ENCODE measurements around the gene PPP1R26.
A peak's percentile ranks its signal among the peaks of the same experiment; 100 is the strongest.
"Not testable (repeated sequence)": the region's sequence is repeated elsewhere in the genome, so short reads cannot be mapped to it uniquely, and the experiment has no call there.

The PPP1R26 gene

DNA sequence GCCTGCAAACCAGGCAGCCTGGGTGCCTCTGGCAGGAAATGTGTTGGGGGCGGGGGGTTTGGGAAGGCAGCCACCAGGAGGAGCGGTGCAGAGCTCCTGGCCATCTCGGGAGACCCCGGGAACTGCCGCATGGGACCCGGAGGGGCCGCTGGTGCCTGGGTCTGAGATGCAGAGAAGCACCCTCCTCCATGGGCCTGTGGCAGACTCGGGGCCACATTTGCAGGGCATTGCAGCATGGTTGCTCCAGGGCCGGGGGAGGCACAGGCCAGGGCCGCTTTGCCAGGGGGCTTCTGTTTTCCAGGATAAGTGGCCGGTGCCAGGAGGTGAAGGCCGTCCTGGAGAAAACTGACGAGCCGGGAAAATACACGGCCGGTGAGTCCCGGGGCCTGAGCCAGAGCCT is 43.3 kb downstream of the PPP1R26 start:
- DNase-seq (ENCODE audit: low read depth): no peak

DNA sequence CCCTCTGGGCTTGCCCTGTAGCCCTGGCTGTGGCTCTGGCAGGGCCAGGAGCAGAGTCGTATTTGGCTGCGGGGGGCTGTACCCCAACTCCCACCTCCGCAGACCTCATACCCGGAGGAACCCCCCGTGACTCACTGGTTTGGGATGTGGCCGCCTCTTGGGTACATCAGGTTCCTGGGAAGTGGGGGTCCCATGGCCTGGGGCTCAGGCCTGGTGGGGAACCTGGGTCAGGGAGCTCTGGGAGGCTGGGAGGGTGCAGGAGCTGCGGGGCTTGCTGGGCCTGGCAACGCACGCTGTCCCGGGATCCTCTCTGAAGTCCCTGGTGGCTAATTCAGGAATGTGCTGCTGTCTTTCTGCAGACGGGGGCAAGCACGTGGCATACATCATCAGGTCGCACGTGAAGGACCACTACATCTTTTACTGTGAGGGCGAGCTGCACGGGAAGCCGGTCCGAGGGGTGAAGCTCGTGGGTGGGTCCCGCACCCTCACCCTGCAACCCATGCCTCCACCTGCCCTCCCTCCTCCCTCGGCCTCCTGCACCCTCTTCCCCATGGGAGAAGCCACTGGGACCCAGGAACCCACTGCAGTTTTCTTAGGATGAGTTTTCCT is 44.0 kb downstream of the PPP1R26 start:
- DNase-seq (ENCODE audit: low read depth): no peak

DNA sequence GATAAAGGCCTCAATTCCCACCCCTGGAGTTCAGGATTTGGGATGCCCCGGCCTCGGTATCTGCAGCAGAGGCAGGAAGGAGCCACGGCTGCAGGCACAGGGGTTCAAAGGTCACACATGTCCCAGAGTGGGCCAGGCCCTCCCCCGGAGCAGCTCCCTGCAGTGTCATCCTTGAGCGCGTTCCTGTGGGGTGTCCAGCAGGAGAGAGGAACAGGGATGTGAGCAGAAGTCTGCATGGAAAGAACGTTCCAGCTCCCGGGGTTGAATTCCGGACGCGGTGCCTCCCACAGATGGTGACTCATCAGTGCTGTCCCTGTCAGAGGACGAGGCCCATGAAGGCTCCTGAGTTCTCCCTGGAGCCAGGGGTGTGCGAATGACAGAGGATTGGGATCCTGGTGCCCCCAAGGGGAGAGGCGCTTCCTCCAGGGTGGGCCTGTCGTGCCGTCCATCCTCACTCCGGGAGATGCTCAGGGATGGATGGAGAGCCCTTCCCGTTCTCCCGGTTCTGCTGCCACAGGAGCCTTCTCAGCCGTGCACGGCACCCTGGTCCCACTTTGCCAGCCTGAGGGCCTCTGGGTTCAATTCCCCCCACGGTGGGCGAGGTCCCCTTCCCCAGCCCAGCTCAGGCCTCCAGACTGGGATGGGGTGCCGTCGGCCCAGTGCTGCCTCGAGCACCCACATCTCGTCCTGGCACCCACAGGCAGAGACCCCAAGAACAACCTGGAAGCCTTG is 44.7 kb downstream of the PPP1R26 start:
- DNase-seq (ENCODE audit: low read depth): no peak

DNA sequence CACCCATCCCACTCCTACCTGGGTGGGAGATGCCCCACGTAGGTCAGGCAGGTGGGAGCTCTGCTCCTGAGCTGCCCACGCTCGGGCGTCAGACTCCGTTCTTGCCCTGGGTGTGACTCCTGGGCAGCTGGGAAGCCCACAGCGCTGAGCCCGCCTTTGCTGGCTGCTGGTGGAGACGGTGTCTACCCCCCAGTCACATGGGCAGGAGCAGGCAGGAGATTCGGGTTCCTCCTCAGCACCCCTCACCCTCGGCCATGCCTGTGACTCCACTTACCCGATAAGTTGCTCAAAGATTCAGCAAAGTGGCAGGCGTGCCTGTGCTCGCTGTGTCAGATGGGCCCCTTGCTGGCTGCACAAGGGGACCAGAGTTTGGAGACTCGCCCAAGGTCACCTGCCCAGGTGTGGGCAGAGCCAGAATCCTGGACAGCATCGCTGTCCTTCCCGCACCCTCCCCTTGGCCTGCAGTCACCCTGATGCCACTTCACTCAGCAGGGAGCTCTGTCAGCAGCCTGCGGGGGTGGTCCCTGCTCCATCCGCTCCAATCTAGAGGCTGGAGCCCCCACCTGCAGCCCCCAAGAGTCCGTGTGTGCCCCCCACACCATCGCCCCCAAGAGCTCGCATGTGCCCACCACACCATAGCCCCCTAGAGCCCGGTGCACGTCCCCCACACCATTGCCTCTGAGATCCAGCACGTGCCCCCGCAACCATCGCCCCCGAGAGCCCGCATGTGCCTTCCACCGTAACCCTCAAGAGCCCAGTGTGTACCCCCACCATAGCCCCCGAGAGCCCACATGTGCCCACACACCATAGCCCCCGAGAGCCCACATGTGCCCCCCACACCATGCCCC is 45.9 kb downstream of the PPP1R26 start:
- no peak for DNase-seq (ENCODE audit: low read depth)

DNA sequence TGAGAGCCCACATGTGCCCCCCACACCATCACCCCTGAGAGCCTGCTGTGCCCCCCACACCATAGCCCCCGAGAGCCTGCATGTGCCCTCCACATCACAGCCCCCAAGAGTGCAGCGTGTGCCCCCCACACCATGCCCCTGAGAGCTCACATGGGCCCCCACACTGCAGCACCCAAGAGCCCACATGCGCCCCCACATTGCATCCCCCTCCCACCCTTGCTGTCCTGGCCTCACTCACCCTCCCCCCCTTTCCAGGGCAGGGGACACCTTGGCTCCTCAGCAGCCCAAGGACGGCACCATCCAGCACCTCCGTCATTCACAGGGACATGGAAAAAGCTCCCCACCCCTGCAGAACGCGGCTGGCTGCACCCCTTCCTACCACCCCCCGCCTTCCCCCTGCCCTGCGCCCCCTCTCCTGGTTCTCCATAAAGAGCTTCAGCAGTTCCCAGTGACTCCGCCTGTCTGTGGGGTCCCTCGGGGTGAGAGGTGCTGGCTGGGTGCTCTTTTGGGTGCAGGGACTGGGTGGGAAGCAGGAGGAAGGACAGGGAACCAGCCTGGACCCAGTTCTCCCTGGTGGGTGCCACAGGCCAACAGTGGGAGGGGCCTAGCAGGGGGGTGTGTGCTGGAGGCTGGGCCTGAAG is 46.6 kb downstream of the PPP1R26 start:
- DNase-seq (ENCODE audit: low read depth): no peak

DNA sequence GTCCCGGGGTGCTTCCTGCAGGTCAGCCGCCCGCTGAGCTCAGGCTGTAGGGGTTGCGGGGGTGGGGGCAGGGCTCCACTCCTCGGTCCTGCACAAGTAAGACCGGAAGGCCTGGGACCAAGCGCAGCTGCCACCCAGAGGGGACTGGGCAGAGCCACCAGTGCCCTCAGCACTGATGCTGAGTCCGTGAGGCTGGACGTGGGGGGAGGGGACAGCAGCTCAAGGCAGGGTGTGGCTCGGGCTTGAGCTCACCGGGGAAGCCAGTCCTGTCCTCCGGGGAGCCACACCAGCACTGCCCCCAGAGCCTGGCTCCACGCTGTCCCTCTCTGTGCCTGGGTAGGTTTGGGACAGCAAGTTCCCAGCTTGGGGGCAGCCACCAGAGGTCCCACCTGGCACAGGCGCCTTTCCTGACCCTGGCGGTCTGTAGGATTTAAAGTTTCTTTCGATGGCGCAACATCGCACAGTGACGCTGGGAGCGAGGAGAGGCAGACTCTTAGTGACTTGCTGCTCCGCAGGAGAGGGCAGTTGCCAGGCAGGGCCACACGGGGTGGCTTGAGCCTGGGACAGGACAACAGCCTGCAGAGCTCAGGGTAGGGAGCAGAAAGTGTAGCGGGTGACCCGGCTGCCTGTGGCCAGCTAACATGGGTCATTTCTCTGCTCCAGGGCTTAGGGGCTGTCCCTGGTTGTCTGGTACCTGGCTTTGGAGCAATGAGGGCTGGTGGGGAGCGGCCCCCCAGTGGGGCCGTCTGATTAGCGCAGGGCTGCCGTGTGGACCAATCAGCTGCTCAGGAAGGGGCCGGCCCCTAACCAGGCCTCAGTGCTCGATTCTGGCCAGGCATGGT is 47.4 kb downstream of the PPP1R26 start:
- no peak for DNase-seq (ENCODE audit: low read depth)

DNA sequence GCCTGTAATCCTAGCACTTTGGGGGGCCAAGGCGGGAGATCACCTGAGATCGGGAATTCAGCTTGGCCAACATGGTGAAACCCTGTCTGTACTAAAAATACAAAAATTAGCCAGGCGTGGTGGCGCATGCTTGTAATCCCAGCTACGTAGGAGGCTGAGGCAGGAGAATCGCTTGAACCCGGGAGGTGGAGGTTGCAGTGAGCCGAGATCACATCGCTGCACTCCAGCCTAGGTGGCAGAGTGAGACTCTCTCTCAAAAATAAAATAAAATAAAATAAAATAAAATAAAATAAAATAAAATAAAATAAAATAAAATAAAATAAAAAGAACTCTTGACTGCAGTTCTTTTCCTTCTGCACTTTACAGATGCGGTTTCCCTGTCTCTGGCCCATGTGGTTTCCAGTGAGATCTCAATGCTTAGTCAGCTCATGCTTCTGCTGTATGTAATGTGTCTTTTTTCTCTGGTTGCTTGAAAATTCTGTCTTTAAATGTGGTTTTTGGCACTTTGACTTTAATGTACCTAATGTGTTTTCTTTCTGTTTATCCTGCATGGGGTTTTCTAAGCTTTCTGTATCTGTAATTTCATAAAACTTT is 49.4 kb downstream of the PPP1R26 start:
- DNase-seq (ENCODE audit: low read depth): not testable (repeated sequence)

DNA sequence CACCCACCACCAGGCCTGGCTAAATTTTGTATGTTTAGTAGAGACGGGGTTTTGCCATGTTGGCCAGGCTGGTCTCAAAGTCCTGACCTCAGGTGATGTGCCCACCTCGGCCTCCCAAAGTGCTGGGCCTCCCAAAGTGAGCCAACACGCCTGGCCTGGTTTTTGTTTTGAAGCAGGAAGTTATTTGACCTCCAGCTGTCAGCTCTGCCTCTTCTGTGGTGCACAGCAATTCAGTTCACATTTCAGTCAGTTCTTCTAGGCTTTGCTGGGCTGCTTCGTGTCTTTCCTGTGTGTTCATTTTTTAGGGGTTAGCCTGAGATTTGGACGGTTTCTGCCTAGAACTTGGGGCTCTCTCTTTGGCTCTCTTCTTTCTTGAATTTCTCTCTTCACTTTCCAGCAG is 50.6 kb downstream of the PPP1R26 start:
- no peak for DNase-seq (ENCODE audit: low read depth)

DNA sequence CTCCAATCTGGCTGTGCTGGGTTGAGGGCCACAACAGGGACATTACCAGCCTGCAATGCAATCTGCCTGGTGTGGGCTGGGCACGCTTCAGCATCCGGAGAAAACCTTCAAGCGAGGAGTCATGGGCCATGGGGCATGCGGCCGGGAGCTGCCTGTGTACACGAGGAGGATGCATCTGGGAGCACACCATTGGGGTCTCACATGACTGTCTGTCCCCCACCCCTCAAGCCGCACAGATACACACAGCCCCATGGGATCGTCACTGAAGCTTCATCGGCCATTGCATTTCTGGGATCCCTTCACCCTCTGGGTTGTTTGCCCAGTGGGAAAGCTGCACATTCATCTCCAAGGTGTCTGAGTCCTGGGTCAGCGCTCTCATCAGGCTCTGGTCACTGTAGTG is 51.5 kb downstream of the PPP1R26 start:
- no peak for DNase-seq (ENCODE audit: low read depth)

DNA sequence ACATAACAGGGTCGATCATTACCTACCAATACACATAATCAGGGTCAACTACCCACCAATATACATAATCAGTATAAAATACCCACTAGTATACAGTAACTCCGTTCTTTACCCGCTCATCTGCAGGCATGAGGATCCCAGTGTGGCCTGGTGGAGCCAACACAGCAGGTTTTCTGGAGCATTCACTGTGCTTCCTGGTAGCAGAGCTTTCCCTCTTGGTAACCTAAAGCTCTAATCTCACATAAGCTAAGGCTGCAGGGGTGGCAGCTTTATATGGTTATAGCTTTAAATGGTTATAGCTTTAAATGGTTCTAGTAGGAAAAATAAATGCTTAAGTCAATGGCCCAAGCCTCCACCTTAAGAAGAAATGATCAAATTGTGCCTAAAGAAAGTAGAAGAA is 53.5 kb downstream of the PPP1R26 start:
- DNase-seq (ENCODE audit: low read depth): no peak

DNA sequence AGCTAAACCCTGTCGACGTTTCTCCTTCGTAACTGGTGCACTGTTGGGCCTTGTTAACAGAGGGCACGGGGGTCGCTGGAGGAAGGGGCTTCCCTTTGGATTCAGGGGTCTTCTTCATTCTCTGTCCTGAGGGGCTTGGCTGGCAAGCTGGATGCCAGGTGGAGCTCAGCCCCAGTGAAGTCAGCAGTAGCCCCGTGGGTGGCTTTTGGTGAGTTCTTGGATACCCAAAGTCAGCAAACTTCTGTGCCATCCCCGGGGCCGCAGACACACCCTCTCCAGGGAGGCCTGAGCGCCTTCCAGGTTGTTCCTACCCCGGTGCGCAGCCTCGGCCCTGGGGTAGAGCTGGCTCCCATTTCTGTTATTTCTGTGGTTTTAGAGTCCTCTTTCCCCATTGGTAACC is 54.1 kb downstream of the PPP1R26 start:
- no peak for DNase-seq (ENCODE audit: low read depth)

DNA sequence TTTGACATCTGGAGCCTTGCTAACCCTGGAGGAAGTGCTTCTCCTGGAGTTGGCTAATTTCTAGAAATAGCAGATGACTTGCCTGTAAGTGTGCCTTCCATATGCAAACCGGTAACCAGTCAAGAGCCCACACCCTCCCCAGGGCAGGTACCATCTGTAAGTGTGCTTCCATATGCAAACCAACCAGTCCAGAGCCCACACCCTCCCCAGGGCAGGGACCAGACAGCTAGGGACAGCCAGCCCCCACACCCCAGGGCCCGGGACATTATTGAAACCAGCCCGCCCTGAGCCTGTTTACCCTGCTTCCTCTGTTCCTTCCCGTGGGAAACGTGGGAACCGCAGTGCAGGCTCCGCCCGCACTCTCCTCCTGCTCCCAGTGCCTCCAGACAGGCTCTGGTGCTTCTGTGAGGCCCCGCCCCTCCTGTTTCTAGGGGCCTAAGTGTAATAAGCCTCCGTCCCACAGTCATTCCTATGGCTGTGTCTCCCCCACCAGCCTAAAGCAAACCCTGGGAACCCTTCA is 54.7 kb downstream of the PPP1R26 start:
- DNase-seq (ENCODE audit: low read depth): not testable (repeated sequence)

DNA sequence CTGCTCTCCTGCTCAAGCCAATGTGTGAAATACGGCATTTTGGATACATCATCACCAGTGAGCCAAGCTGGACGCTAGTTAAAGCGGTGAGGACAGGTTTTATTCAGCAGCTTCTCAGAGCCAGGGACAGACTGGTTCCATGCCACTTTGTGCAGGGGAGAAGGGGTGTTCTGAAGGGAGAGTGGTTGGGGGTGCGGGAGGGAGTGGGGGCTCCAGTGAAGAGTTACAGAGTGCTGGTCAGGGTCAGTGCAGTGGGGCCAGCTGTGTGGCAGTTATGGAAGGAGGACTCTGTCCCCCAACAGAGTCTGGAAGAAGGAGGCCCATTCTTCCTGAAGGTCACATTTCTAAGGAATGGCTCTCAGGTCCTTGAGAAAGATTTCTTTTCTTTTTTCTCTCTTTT is 55.2 kb downstream of the PPP1R26 start:
- not testable (repeated sequence) for DNase-seq (ENCODE audit: low read depth)

DNA sequence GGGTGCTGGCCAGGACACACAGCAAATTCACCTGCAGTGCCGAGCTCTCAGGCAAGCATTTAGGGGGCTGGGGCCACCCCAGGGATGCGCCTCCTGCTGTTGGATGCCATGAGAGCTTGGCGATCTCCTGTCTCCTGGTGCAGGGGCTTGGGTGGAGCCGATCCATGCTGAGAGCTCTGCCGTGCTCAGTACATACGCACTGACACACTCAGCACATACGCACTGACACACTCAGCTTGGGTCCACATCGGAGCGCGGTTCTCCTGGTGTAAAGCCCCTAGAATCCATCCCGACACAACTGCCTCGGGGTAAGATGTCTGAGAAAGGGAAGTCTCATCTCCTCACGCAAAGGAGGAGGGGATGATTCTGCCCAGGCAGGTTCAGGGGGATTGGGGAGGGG is 56.0 kb downstream of the PPP1R26 start:
- DNase-seq (ENCODE audit: low read depth): not testable (repeated sequence)

DNA sequence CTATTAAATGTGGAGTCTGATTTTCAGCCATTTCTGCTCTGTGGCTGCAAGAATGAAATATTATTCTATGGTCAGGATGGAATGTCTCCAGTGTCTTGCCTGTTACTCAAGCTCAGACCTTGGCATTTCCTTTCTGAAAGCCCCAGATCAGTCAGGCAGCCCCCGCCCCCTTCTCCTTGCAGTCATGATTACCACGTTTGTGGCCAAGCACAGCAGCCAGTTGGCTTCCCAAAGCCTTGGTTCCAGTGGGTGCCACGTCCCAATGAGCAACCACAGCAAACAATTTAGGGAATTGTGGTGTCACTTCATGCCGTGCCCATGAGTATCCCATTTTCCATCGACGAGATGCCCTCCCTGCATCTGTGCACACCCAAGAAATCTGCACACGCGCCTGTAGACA is 56.6 kb downstream of the PPP1R26 start:
- peak; percentile 22 for DNase-seq (ENCODE audit: low read depth)
